NCI-H526 (cell line): ENCODE results near the gene POC1A.

Experiments
- DNase-seq, 2 experiments: peaks; one replicate each; lab custom pipeline; 2025; lab: John Stamatoyannopoulos, UW

POC1A gene

GRCh38 chr3:52126500-52126899 lies 27.7 kb downstream of the POC1A start:
- DNase-seq = no peak

DNA sequence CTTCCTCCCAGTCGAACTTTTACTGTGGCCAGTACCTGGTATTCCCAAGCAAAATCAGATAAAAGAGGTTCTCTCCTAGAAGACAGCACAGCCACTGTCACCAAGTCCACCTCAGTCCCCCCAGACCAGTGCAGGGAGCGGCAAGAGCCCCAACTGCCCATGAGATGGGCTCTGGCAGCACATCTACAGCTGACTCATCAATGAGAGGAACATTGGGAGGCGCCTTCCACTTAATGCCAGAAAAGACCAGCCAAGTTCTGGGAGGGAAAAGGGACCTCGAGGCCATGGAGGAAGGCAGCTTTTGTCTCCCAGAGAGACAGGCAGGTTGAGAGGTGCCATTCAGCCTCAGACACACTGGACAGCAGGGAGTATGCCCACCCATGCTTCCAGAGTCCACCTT lies 28.2 kb downstream of the POC1A start:
- DNase-seq = no peak

DNA sequence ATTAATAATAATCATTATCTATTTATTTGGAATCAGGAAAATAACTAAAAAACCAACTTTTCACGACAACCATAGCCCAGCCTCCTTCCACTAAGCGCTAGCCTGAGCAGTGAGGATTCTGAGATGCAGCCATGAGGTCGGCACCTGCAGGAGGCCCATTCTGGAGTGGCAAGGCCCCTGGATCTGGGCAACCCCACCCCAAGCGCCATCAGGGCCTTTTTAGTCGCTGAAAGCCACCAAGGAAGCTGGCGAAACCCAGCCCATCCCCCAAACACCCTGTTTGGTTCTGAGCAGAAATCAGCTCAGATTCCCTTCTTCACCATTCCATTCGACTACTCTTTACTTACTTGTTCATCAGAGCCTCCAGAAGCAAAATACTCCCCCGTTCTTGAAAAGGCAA lies 29.5 kb downstream of the POC1A start:
- DNase-seq = no peak

- DNase-seq = no peak
These were observed 30.1 kb downstream of the POC1A start for GRCh38 chr3:52124126-52124525.

DNA sequence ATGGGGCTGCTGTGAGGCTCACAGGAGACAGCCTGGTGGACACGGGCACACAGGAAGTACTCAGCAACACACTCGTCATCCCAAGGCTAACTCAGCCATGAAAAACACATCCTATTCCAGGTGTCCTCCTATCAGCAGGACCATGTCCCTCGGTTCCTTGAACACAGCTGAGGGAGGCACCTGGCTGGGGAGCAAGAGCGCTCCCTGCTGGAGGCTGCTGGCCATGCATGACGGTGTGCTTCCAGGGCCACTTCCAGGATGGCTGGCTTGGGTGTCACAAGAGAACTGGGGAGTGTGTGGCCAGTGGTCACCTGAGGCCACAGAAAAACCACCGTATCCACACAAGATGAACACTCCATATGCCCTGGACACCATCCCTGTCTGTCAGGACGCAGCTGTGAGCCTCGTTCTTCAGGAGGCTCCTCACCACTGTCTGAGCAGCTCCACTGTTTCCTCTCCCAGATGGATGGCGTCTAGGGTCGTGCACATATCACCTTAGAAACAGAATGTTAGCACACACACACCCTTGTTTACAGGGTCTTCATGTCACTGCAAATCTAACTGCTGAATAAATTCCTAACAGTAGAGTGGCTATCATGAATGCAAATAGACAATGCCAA lies 31.0 kb downstream of the POC1A start:
- peak; percentile 8 to 61 for DNase-seq

GRCh38 chr3:52122491-52122890 lies 31.7 kb downstream of the POC1A start:
- DNase-seq = no peak

DNA sequence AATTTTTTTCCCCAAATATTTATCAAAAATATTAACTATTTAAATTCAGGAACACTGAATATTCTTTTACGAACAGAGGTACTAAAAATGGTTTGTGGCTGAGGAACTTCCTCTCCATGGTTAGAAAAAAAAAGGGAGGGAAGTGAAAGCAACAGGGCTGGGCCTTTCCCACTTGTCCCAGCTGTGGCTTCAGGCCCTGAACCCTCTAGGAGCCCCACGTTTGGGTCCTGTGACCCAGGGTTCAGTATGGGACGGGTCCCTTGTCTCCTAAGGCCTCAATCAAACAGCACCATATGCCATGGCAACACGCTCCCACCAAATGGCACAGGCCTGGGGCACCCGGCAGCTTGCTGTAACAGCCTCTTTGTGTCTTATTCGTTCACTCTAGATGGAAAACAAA lies 32.4 kb downstream of the POC1A start:
- no peak for DNase-seq

- DNase-seq = no peak
These were observed 32.8 kb downstream of the POC1A start for GRCh38 chr3:52121464-52121805.

DNA sequence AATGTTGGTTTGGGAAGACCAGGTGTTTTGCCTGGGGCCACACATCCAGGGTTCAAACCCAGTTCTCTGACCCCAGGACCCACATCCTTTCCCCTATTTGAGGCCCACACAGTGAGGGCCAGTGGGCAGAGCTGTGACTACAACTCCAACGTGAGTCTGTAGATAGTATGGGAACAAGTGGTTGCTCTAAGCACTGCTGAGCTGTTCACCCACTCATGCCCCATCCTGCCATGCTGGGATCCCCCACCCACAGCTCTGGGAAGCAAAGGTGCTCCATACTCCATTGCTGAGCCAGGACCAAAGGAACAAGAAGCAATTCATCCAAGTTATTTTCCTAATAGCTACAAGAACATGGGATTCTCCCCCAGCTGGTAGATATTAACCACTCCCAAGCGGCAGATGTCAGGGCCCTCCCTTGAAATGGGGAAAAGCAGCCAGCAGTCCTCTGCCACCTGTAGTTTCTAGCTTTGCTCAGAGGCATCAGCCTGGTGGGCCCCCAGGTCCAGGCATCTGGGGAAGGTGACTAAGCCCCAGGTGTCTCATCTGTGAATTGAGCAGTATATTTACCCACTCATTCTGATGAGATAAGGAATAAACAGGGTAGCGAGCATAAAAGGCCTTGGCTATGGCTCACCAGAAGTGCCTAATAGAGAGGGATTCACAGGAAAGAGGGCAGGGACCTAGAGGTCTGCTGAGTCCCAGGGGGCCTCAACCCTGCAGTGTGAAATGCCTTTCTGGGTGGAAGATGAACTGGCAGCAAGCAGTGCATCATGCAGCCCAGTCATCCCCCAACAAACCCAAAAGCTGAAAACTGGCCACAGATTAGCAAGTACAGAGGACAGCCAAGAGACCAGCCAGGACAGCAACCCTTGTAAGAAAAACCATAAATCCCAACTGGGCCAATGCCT lies 33.4 kb downstream of the POC1A start:
- no peak for DNase-seq

DNA sequence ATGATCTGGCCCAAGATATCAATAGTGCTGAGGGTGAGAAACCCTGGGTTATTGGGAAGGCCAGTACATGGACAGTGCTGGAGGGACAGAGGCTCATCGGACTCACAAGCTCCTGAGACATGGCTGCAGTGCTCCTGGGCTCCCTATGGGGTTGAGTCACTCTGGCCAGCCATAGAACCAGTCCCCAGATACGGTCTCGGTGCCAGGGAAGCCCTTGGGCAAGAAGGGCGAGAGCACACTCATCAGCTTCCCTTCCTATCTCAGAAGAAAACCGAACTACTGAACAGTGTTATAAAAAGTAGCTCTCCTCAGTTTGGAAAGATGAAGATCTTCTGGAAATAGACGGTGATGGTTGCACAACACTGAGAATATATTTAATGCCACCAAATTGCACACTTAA lies 34.4 kb downstream of the POC1A start:
- no peak for DNase-seq

GRCh38 chr3:52119099-52119498 lies 35.1 kb downstream of the POC1A start:
- DNase-seq = no peak

DNA sequence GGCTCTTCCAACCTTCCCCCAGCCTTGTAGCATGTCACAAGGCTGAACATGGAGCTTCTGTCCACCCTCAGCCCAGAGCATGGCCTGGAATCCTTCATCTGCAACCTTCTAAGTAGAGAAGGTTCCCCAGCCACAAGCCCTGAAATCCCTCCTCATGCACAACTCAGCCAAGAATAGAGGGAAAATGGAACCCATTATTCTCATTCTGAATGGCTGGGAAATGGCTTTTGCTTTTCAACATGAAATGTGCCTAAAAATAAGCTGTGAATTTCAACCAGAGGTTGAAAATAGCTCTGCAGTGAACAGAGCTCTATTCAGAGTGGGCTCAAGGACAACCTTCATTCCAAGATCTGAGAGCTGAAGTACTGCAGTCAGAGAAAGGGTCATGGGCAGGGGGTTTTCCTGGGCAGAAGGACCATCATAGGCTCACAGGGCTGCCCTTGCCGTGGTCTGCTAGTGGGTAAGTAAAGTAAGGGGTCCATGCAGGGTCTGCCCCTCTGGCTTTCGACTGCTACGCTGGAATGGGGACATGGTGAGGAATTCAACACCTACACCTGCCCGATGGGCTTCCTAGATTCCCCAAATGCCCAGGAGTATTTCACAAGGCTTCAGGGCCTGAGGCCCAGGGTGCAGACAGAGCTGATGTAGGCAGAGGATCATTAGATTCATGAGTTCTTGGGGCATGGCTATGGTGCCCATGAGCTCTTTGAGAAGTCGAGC lies 35.9 kb downstream of the POC1A start:
- no peak for DNase-seq

GRCh38 chr3:52117537-52117936 lies 36.7 kb downstream of the POC1A start:
- no peak for DNase-seq

- DNase-seq = no peak
These were observed 42.2 kb downstream of the POC1A start for GRCh38 chr3:52112056-52112455.

GRCh38 chr3:52110502-52110901 lies 43.7 kb downstream of the POC1A start:
- no peak for DNase-seq

DNA sequence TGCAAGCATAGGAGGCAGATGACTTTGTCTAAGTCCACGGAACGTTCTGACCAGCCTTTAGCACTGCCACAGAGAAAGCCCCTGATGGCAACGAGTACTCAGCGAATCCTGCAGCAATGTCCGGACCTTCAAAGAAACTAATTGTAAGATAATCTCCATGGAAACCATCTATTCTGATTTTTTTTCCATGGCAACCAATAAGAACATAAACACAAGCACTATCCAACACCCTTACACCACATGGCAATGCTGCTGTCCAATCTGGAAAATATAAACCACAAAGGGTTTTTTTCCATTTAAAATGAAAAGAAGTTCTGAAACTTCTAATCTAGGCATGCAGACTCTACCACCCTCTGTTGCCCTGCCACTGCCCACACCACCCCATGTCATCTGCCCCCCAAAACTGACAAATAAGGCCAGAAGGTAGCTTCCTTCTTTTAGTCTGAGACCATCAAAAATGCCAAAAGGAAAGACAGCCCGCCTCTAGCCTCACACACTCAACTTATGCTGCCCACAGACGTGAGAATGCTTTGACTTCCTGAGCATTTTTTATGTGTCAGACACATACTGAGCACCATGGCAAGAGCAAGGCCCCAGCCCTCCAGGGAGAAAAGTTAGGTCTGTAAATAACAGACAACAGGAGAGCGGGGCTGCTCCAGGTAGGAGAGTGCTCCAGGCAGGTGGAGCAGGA lies 44.5 kb downstream of the POC1A start:
- no peak for DNase-seq

DNA sequence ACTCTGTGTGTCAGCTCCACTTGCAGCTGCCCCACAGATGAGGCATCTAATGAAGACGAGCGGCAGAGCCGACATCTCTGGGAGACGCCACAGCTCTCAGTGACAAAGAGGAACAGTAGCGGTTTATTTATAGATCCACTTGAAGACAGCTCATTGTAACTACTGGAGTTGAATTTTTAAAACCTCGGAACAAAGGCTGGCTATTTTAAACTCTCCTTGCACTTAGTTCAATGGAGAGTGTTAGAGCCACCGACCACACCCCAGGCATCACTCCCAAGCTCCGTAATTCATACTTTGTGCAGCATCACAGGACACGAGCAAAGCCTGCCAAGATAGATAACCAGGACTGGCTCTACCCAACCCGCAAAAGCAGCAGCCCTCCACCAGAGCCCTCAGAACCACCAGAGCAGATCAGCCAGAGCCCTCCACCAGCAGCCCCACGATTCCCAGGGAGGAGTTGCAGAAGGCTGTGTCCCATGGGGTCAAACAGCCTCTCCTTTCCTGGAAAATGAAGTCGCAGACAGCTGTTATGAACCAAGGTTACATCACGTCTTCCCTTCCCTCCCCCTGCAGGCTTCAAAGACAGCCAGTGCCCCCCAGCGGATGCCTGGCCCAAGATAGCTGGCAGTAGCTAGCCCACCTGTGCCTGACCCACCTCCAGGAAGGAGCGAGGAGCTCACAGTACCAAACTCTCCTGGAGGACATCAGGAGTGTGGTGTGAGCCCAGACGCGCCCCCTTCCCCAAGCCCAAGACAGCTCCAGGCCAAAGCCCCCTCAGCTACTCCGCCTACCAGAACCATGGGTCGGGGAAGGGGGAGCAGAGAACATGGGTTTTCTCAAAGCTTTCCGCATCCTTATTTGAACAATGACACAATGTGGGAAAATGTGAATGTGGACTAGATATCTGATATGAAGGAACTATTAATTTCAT lies 45.7 kb downstream of the POC1A start:
- DNase-seq = no peak

DNA sequence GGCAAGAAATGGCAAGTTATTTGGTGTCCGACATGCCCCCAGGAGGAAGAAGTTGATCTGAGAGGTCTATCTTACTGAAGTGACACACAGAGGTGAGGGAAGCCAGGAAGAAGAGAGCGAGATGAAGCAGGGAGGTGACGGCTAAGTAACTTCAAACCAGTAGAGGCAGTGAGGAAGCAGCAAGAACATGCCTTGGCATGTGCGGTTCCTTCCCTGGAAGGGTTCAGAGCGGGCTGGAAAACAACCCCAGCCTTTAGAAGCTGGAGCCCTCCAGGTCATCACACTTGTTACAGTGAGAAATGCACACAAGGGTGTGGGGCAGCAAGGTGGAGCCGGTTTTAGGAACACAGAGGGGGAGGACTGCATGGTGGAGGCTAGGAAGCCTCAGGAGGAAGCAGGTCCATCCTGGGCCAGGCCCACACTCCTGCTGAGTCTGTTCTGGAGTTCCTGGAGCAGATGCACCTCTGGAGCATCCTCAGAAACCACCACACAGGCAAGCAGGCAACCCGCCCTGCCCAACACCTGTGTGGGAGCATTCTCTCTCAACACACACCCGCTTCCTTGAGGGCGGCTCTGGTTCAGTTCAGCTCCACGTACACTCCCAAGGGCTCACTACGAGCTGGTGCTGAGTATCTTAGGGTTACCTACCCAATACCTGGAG lies 47.1 kb downstream of the POC1A start:
- DNase-seq = no peak

- no peak for DNase-seq
These were observed 49.3 kb downstream of the POC1A start for GRCh38 chr3:52104684-52105640.

DNA sequence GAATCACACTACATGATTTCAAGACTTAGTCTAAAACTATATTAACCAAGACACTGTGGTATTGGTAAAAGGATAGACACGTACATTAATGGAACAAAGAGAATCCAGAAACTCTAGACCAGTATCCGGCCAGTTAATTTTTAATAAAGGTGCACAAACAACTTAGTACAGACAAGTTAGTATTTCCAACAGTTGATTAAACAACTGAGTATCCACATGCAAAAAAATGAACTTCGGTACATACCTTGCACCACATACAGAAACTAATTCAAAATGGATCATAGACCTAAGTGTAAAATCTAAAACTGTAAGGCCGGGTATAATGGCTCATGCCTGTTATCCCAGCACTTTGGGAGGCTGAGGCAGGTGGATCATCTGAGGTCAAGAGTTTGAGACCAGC lies 51.3 kb downstream of the POC1A start:
- no peak for DNase-seq
